SK-N-SH treated with all-trans-retinoic acid at 6 μM for 48 hours (cell line): Measurements from ENCODE around the gene MAPKAPK2.

ENCODE experiments used
- ARNTL ChIP-seq: fragments of 450-650 bp; formaldehyde crosslinking; IDR thresholded peaks from 2 replicates; pipeline ENCODE4 v1.5.0; 2020; ENCODE audit warnings: low read depth, mild to moderate bottlenecking, moderate library complexity, borderline replicate concordance
- CSDC2 ChIP-seq: fragments of 250-450 bp; sonication (Bioruptor Pico); IDR thresholded peaks from 2 replicates; pipeline ENCODE4 v1.5.0; 2020; ENCODE audit warnings: mild to moderate bottlenecking, moderate library complexity
- ISL1 ChIP-seq: fragments of 250-450 bp; sonication (Bioruptor Pico); IDR thresholded peaks from 2 replicates; pipeline ENCODE4 v2.1.2; 2022; ENCODE audit warnings: mild to moderate bottlenecking, moderate library complexity
- PPARA ChIP-seq: fragments of 250-450 bp; sonication (Bioruptor Pico); IDR thresholded peaks from 2 replicates; pipeline ENCODE4 v1.5.0; 2020; ENCODE audit warnings: mild to moderate bottlenecking, borderline replicate concordance
- RARB ChIP-seq: fragments of 250-450 bp; sonication (Bioruptor Pico); IDR thresholded peaks from 2 replicates; pipeline ENCODE4 v1.8.0; 2021; ENCODE audit warnings: mild to moderate bottlenecking, moderate library complexity
- TCF4 ChIP-seq: fragments of 250-450 bp; sonication (Bioruptor Pico); IDR thresholded peaks from 2 replicates; pipeline ENCODE4 v1.8.0; 2021; ENCODE audit warnings: mild to moderate bottlenecking, moderate library complexity, borderline replicate concordance
- TOX ChIP-seq: fragments of 250-450 bp; sonication (Bioruptor Pico); IDR thresholded peaks from 2 replicates; pipeline ENCODE4 v1.8.0; 2021; ENCODE audit warnings: mild to moderate bottlenecking, moderate library complexity, borderline replicate concordance
- ZFP3 ChIP-seq: fragments of 250-450 bp; sonication (Bioruptor Pico); IDR thresholded peaks from 2 replicates; pipeline ENCODE4 v1.5.0; 2020; ENCODE audit warnings: mild to moderate bottlenecking, moderate library complexity
- ZNF70 ChIP-seq: fragments of 450-650 bp; formaldehyde crosslinking; IDR thresholded peaks from 2 replicates; pipeline ENCODE4 v1.5.0; 2020; ENCODE audit warnings: mild to moderate bottlenecking, moderate library complexity
- TF ChIP-seq, protein P1 (sequence below): fragments of 250-450 bp; sonication (Bioruptor Pico); IDR thresholded peaks from 2 replicates; pipeline ENCODE4 v1.5.1; 2020; ENCODE audit warnings: low read depth, mild to moderate bottlenecking, moderate library complexity
- TF ChIP-seq, protein P2 (sequence below): fragments of 250-450 bp; sonication (Bioruptor Pico); IDR thresholded peaks from 2 replicates; pipeline ENCODE4 v1.8.0; 2020; ENCODE audit warnings: mild to moderate bottlenecking, moderate library complexity, borderline replicate concordance

DNA sequence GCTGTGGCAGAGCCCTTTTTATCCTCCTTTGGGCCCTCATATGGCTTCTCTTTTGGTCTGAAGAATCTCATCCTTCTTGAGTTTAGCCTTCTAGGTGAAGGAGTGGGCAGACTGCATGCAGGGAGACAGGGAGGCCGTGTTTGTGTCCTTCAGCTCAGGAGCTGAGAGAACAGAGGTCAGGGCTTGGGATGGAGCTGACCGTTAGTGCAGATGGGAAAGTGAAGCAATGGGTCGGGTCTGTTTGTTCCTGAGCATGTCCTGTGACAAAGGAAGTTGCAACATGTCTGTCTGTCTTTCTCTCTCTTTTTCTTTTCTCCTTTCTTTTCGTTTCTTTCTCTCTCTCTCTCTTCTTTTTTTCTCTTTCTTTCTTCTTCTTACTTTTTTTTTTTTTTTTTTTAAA, 14.9 kb downstream of the MAPKAPK2 start:
- TF ChIP-seq CSDC2 (CRISPR knock-in tag) (no peak), PPARA (CRISPR knock-in tag) (no peak), TOX (no peak), ZFP3 (no peak), RARB (CRISPR knock-in tag) (no peak), ZNF70 (CRISPR knock-in tag) (no peak), ARNTL (no peak), ISL1 (CRISPR knock-in tag) (no peak), TCF4 (CRISPR knock-in tag) (no peak)
- TF ChIP-seq, protein P1, sequence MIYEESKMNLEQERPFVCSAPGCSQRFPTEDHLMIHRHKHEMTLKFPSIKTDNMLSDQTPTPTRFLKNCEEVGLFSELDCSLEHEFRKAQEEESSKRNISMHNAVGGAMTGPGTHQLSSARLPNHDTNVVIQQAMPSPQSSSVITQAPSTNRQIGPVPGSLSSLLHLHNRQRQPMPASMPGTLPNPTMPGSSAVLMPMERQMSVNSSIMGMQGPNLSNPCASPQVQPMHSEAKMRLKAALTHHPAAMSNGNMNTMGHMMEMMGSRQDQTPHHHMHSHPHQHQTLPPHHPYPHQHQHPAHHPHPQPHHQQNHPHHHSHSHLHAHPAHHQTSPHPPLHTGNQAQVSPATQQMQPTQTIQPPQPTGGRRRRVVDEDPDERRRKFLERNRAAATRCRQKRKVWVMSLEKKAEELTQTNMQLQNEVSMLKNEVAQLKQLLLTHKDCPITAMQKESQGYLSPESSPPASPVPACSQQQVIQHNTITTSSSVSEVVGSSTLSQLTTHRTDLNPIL (CRISPR knock-in tag), result no peak
- TF ChIP-seq, protein P2, sequence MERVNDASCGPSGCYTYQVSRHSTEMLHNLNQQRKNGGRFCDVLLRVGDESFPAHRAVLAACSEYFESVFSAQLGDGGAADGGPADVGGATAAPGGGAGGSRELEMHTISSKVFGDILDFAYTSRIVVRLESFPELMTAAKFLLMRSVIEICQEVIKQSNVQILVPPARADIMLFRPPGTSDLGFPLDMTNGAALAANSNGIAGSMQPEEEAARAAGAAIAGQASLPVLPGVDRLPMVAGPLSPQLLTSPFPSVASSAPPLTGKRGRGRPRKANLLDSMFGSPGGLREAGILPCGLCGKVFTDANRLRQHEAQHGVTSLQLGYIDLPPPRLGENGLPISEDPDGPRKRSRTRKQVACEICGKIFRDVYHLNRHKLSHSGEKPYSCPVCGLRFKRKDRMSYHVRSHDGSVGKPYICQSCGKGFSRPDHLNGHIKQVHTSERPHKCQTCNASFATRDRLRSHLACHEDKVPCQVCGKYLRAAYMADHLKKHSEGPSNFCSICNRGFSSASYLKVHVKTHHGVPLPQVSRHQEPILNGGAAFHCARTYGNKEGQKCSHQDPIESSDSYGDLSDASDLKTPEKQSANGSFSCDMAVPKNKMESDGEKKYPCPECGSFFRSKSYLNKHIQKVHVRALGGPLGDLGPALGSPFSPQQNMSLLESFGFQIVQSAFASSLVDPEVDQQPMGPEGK (CRISPR knock-in tag), result no peak
